Measurements from ENCODE around the gene SDF4.

The SDF4 gene

GRCh38 chr1:1256956-1257871, 25.4 kb upstream of the SDF4 start:
- Histone ChIP-seq H3K9me3 (ENCODE audit: severe bottlenecking) (no peaks in the 10 kb centered on the region), H3K4me1 (ENCODE audit: insufficient read depth, poor library complexity, severe bottlenecking) (no peaks in the 10 kb centered on the region), H3K27ac (ENCODE audit: poor library complexity, severe bottlenecking) (no peak overlapping the region), H3K36me3 (ENCODE audit: low read depth) (peaks cover 68% of the 10 kb centered on the region), H3K27me3 (ENCODE audit: insufficient read depth, poor library complexity, severe bottlenecking) (no peaks in the 10 kb centered on the region), H3K4me3 (ENCODE audit: severe bottlenecking) (no peak overlapping the region)
- ATAC-seq (ENCODE audit: low read depth) (no peak), DNase-seq (ENCODE audit: low spot score) (peak; percentile 57)
- no peak for TF ChIP-seq CTCF (IDR thresholded peaks at IDR 0.05; ENCODE audit: poor library complexity, severe bottlenecking)

- Histone ChIP-seq H3K4me1 (ENCODE audit: insufficient read depth, poor library complexity, severe bottlenecking) (peaks cover 7% of the 10 kb centered on the region), H3K9me3 (ENCODE audit: severe bottlenecking) (no peaks in the 10 kb centered on the region), H3K27ac (ENCODE audit: poor library complexity, severe bottlenecking) (no peak overlapping the region), H3K36me3 (ENCODE audit: low read depth) (peaks cover 55% of the 10 kb centered on the region), H3K4me3 (ENCODE audit: severe bottlenecking) (no peak overlapping the region), H3K27me3 (ENCODE audit: insufficient read depth, poor library complexity, severe bottlenecking) (no peaks in the 10 kb centered on the region)
- ATAC-seq (ENCODE audit: low read depth) = no peak
- peak; percentile 63 for DNase-seq (ENCODE audit: low spot score)
- TF ChIP-seq CTCF (IDR thresholded peaks at IDR 0.05; ENCODE audit: poor library complexity, severe bottlenecking) = no peak
These were observed 23.8 kb upstream of the SDF4 start for GRCh38 chr1:1255611-1256010.

GRCh38 chr1:1255078-1255477, 23.3 kb upstream of the SDF4 start:
- H3K36me3 ChIP-seq (ENCODE audit: low read depth) = peaks cover 50% of the 10 kb centered on the region
- TF ChIP-seq CTCF (IDR thresholded peaks at IDR 0.05; ENCODE audit: poor library complexity, severe bottlenecking) = no peak

GRCh38 chr1:1254667-1254998, 22.8 kb upstream of the SDF4 start:
- H3K27me3 ChIP-seq (ENCODE audit: insufficient read depth, poor library complexity, severe bottlenecking) = no peaks in the 10 kb centered on the region
- no peak overlapping the region for H3K4me3 ChIP-seq (ENCODE audit: severe bottlenecking)
- H3K4me1 ChIP-seq (ENCODE audit: insufficient read depth, poor library complexity, severe bottlenecking) = peaks cover 10% of the 10 kb centered on the region
- no peaks in the 10 kb centered on the region for H3K9me3 ChIP-seq (ENCODE audit: severe bottlenecking)
- ATAC-seq (ENCODE audit: low read depth) (no peak), DNase-seq (ENCODE audit: low spot score) (no peak)
- peaks cover 45% of the 10 kb centered on the region for H3K36me3 ChIP-seq (ENCODE audit: low read depth)
- no peak for TF ChIP-seq CTCF (IDR thresholded peaks at IDR 0.05; ENCODE audit: poor library complexity, severe bottlenecking)
- H3K27ac ChIP-seq (ENCODE audit: poor library complexity, severe bottlenecking) = no peak overlapping the region

More at GRCh38 chr1:1255078-1255477, 23.3 kb upstream of the SDF4 start:
- DNase-seq (ENCODE audit: low spot score) = peak; percentile 70
- Histone ChIP-seq H3K4me1 (ENCODE audit: insufficient read depth, poor library complexity, severe bottlenecking) (peaks cover 10% of the 10 kb centered on the region), H3K4me3 (ENCODE audit: severe bottlenecking) (no peak overlapping the region), H3K27ac (ENCODE audit: poor library complexity, severe bottlenecking) (no peak overlapping the region), H3K27me3 (ENCODE audit: insufficient read depth, poor library complexity, severe bottlenecking) (no peaks in the 10 kb centered on the region), H3K9me3 (ENCODE audit: severe bottlenecking) (no peaks in the 10 kb centered on the region)
- ATAC-seq (ENCODE audit: low read depth) = no peak
